Islet precursor cell (in vitro differentiated cells): ENCODE data around the gene WNK1.
"Not testable (repeated sequence)": the region's sequence is repeated elsewhere in the genome, so short reads cannot be mapped to it uniquely, and the experiment has no call there.

Experiments used
- DNase-seq: peaks from one replicate; pipeline ENCODE4 v3.0.0-alpha.2; 2018

WNK1 gene

DNA sequence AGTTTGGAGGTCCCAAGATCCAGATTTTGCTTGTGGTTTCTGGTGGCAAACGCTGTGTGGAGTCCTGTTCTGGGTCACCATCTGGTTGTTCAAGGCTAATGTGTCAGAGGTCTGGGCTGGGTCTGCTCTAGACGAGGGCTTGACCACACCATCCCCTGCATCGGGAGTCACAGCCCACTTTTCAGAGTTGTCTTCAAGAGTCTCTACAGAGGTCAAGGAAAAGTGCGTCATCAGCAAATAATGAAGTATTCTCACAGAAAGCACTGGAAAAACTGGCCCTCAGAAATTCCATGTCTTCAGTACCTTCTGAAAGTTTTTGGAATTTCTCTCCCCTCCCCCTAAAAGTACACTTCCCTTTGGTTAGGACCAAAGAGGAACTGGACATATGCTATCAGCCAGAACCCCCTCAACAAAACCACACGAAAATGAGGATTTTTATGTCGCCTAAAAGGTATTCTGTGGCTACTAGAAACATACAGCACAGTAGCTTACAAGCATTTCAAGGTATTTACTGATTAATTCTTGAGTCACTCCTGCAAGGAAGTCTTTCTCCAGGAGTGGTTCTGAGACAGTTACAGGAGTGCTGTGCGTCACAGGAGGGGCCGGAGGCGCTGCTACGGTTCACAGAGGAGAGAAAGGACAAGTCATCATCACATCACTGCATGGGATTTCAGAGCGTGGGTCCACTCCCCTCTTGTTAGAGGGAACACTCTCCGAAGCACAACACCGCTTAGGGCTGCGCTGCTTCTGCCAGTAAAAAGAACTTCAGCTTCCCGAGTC lies 161.7 kb downstream of the WNK1 start:
- DNase-seq, result no peak

DNA sequence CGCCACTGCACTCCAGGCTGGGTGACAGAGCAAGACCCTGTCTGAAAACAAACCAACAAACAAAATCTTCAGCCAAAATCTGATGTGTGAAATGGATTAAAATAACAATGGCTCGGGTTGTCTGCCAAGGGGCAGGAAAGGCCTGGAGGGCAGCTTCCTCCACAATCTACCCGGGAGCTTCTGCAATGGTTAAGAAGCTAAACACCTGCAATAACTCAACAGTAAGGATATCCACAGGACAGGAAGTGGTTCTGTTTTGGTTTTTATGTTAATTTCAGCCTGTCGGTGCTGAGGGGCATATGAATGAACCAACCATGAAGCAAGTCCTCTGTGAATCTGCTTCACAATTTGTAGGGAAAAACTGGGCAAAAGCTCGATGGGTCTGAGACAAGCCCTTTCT lies 162.7 kb downstream of the WNK1 start:
- DNase-seq, result no peak

DNA sequence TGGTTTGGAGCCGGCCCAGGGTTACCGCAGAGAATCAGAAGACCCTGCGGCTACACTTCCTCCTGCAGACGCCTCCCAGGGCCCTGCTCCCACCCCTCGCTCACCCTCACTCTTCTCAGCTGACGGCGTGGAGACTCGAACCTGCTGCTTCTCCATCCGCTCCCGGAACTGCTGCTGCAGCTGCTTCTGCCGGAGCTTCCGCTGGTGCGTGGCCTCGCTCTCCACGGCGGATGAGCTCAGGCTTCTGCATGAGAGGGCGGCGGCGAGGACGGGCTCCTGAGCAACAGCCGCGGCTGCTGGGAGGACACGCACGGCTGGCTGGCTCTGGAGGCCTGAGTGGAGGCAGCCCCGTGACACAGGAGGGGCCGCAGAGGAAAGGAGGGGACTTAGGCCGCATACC lies 163.9 kb downstream of the WNK1 start:
- DNase-seq, result no peak

DNA sequence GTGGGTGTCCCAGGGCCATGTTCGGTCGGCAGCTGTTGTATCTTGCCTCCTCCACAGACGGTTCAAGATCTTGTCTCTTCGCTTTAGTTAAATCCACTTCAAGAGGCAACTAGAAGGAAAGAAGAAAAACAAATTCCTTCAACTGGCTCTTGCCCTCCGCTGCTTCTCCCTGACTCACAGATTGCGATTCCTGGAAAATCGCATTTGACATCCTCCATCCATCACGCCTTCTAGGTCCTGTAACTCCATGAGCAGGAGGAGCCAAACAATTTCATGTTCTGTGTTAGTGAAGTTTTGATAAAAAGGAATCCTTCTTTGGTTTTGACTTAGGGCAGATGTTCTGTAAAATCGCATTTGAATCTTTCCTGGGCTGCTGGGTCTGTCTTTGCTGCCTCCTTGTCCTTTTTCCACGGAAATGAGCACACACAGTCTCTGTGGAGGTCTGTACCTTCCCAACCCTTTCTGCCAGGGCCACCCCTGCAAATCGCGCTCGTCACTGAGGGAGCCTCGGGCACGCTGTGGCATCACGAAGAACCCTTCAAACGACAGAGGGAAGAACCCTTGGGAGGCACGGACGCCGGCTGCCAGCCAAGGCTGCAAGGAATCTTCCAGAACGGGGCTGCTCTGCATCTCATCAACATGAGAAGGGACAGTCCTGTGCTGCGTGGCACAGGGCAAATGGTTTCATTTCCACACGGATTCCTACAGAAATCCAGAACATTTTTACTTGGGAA lies 164.5 kb downstream of the WNK1 start:
- DNase-seq, result no peak

DNA sequence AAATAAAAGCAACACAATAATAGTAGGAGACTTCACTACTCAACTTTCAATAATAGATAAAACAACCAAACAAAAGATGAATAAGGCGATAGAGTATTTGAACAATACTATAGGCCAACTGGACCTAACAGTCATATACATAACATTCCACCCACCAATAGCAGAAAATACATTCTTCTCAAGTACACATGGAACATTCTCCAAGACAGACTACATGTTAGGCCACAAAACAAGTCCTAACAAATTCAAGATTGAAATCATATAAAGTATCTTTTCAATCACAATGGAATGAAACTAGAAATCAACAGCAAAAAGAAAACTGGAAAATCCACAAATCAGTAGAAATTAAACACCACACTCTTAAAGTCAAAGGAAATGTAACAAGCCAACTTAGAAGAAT lies 168.3 kb downstream of the WNK1 start:
- DNase-seq, result no peak

DNA sequence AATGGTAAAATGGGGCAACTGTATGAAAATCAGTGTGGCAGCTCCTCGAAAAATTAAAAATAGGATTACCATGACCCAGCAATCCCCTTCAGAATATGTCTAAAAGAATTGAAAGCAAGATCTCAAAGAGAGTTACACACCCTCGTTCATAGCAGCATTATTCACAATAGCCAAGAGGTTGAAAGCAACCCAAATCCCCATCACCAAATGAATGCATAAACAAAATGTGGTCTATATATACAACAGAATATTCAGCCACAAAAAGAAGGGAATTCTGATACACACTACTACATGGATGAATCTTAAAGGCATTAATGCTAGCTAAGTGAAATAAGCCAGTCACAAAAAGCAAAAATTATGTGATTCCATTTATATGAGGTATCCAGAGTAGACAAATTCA lies 169.9 kb downstream of the WNK1 start:
- no peak for DNase-seq

DNA sequence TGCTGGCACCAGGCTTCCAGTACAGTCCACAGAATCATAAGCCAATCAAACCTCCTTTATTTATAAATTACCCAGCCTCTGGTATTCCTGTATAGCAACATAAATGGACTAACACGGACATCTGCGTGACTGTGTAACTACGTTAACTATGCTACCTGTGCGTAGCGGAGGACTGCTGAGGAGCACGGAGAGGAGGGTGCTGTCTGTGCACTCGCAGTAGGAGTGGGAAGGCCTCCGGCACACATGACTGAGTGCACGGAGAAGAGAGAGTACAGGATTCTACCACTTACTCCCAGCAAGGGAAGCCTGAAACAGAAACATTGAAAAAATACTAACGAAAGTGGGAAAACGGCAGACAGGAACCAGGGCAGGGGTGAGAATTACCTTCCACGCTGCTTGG lies 174.3 kb downstream of the WNK1 start:
- DNase-seq, result no peak

DNA sequence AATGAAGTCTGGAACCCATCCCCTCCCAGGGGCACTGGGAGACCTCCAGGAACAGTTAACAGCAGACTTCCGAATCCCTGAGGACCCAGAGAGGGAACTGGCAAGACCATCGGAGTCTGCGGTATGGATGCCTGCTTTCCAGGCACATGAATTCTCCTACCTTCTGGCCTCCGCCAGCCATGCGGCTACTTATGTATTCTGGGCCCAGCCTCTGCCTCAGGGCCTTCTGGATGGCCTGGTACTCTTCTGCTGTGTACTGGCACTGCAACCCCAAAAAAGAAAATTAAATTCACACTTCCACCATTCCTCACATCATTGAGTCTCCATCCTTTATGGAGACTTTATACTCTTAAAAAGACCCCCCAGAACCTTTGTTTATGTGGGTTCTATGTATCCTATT lies 178.7 kb downstream of the WNK1 start:
- DNase-seq, result no peak

DNA sequence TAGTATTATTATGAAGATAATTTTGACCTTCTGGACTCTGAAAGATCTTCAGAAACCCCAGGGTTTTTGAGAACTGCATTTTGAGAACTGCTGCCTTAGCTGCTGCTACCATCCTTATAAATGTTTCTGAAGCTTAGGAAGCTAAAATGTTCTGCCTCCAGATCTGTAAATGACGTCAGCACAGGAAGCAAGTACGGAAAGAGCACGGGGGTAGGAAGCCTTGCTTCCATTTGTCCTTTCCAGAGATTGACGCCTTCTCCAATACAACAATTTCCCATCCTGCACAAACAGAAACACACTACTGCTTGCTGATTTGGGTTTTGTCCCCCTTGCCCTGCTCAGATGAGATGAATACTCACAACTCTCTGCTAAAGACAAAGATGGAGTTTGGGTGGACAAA lies 179.2 kb downstream of the WNK1 start:
- DNase-seq, result no peak

DNA sequence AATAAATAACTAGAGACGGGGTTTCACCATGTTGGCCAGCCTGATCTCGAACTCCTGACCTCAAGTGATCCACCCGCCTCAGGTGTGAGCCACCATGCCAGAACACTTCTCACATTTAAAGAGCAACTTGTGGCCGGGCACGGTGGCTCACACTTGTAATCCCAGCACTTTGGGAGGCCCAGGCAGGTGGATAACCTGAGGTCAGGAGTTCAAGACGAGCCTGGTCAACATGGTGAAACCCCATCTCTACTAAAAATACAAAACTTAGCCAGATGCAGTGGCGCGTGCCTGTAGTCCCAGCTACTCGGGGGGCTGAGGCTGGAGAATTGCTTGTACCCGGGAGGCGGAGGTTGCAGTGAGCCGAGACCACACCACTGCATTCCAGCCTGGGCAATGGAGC lies 183.5 kb downstream of the WNK1 start:
- not testable (repeated sequence) for DNase-seq

DNA sequence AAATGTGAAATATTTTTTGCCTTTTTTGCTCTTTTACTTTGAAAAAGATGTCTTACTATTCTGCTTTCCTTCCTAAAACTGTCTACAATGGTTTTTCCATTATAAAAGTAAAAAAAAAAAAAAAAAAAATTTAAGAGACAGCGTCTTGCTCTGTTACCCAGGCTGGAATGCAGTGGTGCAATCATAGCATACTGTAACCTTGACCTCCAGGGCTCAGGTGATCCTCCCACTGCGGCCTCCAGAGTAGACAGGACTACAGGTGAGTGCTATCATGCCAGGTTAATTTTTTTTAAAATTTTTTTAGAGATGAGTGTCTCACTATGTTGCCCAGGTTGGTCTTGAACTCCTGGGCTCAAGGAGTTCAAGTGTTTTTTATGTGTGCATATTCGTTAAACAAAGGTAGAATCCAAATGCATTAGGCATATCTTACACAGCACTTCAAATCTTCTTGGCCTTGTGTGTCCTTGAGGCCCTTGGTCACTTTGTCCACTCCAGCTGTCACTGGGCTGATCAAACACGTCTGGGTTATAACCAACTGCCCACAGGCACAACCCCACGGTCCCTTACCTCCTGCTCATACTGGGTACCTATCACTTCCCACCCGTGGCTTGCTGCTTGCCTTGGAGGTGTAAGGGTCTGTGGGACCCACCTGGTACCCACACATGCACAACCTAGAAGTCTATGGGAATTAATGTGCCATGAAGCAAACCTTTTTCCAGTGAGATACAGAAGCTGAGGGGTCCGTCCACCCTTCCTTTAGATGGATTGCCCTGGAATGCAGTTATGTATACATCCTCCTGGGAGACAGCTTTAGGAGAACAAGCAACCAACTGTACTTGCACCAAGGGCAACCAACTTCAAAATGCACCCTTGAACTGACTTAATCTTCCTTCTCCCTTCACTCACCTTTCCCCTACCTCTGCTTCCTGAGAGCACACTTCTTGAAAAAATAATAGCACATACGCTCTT lies 184.3 kb downstream of the WNK1 start:
- DNase-seq, result no peak

DNA sequence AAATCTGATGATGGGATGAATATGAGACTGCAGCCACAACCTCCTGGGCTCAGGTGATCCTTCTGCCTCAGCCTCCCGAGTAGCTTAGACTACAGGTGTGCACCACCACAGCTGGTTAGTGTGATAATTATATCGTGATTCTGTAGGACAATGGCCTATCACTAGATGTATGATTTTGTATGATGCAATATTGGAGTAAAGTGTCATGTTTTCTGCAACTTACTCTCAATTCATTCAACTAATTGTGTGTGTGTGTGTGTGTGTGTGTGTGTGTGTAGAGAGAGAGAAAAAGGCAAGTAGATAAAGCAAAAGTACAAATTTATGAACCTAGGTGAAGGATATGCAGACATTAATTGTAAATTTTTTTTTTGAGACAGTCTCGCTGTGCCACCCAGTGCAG lies 186.4 kb downstream of the WNK1 start:
- no peak for DNase-seq

DNA sequence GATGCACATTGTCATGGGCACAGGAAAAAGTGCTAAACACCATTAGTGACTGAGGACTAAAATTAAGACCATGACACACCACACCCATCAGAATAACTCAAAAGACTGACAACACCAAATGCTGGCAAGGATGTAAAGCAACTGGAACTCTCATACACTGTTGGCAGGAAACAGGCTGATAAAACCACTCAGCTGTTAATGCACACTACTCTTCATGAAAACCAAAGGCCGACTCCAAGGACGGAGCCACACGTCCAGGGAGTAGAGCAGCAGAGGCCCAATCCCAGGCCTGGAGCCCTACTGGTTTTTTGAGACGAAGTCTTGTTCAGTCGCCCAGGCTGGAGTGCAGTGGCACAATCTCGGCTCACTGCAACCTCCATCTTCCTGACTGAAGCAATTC lies 190.7 kb downstream of the WNK1 start:
- no peak for DNase-seq

DNA sequence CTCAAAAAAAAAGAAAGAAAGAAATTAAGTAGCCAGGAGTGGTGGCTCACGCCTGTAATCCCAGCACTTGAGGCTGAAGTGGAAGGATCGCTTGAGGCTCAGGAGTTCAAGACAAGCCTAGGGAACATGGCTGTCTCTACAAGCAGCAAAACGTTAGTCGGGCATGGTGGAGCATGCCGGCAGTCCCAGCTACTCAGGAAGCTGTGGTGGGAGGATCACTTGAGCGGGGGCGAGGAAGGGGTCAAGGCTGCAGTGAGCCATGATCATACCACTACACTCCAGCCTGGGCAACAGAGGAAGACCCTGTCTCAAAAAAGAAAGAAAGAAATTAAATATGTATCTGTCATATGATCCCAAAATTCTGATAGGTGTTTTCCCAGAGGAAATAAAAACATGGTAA lies 191.8 kb downstream of the WNK1 start:
- no peak for DNase-seq

DNA sequence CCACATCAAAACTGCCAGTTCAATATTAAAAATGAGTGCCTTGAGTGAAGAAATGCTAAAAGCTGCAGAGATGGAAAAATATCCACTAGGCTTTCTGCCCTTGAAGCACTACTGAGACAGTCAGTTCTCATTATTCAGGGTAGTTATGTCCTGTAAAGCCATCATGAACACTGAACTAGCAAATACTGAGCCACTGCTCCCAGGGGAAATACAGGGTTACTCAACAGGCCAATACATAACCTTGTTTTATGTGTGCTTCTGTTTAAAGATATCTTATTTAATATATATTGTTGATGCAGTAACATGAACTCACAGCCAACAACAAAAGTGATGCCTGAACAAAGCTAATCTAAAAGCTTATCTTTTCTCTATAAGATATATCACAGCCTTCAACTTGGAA lies 193.8 kb downstream of the WNK1 start:
- DNase-seq, result no peak

DNA sequence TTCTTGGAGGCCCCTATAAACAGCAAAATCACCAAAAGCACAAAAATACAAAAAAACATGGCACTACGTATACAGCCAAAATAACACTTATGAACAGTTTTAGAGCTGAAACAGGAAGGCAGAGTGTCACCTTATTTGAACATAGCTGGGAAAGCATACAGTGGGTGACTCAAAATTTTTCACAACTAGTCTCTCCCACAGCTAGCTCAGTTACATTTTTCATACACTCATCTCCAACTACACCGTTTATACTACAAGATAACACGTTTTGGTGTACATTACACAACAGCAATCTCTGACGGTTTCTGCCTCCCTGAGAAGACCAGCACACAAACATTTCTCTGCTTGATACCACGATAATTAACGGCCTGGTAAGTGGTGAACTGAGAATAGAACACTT lies 194.3 kb downstream of the WNK1 start:
- DNase-seq, result no peak

DNA sequence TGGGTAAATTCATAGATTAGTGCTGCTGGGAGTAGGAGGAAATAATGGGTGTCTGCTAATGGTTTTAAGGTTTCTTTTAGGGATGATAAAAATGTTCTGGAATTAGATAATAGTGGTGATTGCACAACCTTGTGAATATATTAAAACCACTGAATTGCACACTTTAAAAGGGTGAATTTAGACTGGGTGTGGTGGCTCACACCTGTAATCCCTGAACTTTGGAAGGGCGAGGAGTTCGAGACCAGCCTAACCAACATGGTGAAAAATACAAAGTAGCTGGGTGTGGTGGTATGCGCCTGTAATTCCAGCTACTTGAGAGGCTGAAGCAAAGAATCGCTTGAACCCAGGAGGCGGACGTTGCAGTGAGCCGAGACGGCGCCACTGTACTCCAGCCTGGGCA lies 195.9 kb downstream of the WNK1 start:
- DNase-seq, result no peak

DNA sequence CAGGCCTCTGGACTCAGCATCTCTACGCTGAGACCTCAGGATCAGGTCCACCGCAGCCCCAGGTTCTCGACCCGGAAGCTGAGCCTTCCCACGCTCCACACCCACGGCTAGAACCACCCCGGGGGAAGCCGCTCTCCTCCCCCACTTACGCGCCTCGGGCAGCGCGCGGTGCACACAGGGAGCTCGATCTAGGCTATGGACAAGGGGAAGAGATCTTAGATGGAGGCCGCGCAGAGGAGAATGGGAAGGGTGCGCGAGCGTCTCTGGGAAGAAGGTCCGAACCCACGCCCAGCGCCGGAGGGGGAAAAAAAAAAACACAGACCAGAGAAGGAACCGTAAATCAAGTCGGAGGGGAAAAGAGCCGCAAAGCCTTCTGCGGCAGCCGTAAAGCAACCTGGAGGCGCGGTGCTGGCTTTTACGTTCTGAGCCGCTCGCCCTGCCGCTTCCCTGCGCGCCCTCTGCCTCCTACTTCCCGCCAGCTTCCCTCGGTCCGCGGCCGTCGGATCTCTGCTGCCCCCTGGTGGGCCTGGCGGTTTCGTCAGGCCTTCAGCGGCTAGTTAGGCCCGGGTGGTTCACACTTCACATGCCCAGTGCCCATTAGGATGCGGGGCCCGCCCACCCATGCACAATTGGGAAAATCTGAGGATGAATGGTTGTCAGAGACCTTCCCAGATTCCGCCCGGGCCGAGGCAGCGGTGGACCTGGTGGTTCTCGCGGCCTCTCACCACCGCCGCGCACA lies 197.2 kb downstream of the WNK1 start, which contains the start of gene RAD52:
RAD52 (minus strand) TSS at position 242 of the 739 bp plus-strand sequence. CDS start 16,636 bp downstream, outside the sequence.
- DNase-seq, result peak; percentile 100

DNA sequence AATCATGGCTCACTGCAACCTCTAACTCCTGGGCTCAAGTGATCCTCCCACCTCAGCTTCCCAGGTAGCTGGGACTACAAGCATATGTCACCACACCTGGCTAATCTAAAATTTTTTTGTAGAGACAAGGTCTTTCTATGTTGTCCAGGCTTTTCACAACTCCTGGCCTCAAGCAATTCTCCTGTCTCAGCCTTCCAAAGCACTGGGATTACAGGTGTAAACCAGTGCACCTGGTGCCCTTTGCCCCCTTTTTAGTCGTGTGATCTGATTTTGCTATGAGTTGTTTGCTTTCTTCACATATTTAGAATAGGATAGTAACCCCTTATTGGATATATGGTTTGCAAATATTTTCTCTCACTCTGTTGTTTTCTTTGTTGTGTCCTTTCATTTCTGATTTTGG lies 198.8 kb downstream of the WNK1 start:
- no peak for DNase-seq

DNA sequence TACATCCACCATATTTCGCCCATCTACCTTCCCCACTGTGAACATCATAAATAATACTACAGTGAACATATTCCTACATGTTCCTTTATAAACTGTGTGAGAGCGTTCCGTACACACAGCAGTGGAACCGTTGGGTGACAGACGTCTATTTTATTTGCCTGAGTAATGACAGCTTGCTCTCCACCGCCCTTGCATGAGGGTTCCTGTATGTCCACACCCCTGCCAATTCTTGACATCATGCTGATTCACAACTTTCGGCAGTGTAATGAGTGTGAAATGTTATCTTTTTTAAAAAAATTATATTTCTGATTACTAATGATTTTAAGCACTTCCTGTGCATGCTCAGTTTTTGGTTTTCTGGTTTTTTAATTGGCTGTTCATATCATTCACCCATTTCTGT lies 201.4 kb downstream of the WNK1 start:
- DNase-seq, result no peak

DNA sequence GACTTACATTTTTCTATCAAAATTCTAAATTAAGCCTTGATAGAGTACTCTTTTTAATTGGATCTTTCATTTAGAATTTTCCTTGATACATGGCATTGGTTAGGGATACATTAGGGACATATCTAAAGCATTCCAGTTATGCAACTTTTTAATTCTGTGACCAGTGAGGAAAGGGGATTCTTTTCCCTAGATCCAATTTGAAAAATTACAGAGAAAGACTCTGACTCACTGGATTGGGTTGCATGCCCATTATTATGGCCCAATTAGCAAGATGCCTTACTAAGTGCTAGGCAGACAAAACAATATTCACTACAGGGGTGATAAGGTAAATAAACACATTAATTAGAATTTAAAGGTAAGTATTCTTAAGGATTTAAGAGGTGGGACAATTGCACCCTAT lies 202.4 kb downstream of the WNK1 start:
- DNase-seq, result no peak

DNA sequence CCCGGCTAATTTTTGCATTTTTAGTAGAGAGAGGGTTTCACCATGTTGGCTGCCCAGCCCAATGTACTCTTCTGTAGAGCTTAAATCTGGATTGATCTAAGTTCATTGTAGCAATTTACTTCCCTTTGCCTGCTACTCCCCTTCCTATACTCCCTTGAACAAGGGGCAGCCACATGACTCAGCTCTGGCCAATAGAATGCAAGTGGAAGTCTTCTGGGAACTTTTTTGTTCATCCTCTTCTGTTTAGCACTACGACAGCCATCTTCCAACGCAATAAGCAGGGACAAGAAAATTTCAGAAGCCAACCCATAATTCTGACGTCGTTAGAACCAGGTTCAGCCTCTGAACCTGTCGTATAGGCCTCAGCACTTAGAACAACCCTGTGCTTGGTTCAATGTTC lies 203.6 kb downstream of the WNK1 start:
- no peak for DNase-seq
